HG03342 (cell line): ENCODE measurements around the gene RFX2.
"Not testable (repeated sequence)": the region's sequence is repeated elsewhere in the genome, so short reads cannot be mapped to it uniquely, and the experiment has no call there.

ENCODE experiments used
- ATAC-seq: cut with Tn5 transposase; IDR thresholded peaks from one replicate; pipeline ENCODE4 v1.9.1; 2021; ENCODE audit warnings: mild to moderate bottlenecking, moderate library complexity; ENCODE audit not compliant: unreplicated experiment

Gene RFX2

GRCh38 chr19:6110360-6110977 is at the start of gene RFX2:
RFX2 (minus strand) TSS chr19:6110500; CDS start chr19:6047496, 63,004 bp downstream.
- peak; percentile 92 for ATAC-seq

- ATAC-seq = no peak
Observed at GRCh38 chr19:6156033-6156432, 45.7 kb upstream of the RFX2 start.

GRCh38 chr19:6150289-6150688 is 40.0 kb upstream of the RFX2 start:
- no peak for ATAC-seq

- no peak for ATAC-seq
Observed at GRCh38 chr19:6141217-6141616, 30.9 kb upstream of the RFX2 start.

GRCh38 chr19:6138511-6138910 is 28.2 kb upstream of the RFX2 start:
- ATAC-seq = no peak

- ATAC-seq = no peak
Observed at GRCh38 chr19:6138066-6138465, 27.8 kb upstream of the RFX2 start.

- no peak for ATAC-seq
Observed at GRCh38 chr19:6133231-6133630, 22.9 kb upstream of the RFX2 start.

GRCh38 chr19:6132482-6132881 is 22.2 kb upstream of the RFX2 start:
- no peak for ATAC-seq

GRCh38 chr19:6127716-6128335 is 17.5 kb upstream of the RFX2 start:
- no peak for ATAC-seq

GRCh38 chr19:6126335-6126974 is 16.2 kb upstream of the RFX2 start:
- no peak for ATAC-seq

- ATAC-seq = no peak
Observed at GRCh38 chr19:6125571-6125989, 15.3 kb upstream of the RFX2 start.

GRCh38 chr19:6119031-6119430 is 8.7 kb upstream of the RFX2 start:
- ATAC-seq = no peak

- ATAC-seq = no peak
Observed at GRCh38 chr19:6118043-6118442, 7.7 kb upstream of the RFX2 start.

GRCh38 chr19:6117534-6117933 is 7.2 kb upstream of the RFX2 start:
- no peak for ATAC-seq

GRCh38 chr19:6116749-6117430 is 6.6 kb upstream of the RFX2 start:
- no peak for ATAC-seq

GRCh38 chr19:6115992-6116391 is 5.7 kb upstream of the RFX2 start:
- no peak for ATAC-seq

GRCh38 chr19:6113616-6114188 is 3.4 kb upstream of the RFX2 start:
- no peak for ATAC-seq

GRCh38 chr19:6109947-6110346 is 353 bp downstream of the RFX2 start:
- no peak for ATAC-seq

GRCh38 chr19:6108721-6109633 is 1.3 kb downstream of the RFX2 start:
- no peak for ATAC-seq

GRCh38 chr19:6106643-6107294 is 3.5 kb downstream of the RFX2 start:
- ATAC-seq = not testable (repeated sequence)
